ENCODE data around the gene RAB38. TPM values are rescaled to one million over a fixed set of nuclear protein-coding genes. Genes with fewer than 3 reads are reported as not detected.

RAB38 gene
- total RNA-seq, 1 experiment from 2014 or later = 13.3 TPM

DNA sequence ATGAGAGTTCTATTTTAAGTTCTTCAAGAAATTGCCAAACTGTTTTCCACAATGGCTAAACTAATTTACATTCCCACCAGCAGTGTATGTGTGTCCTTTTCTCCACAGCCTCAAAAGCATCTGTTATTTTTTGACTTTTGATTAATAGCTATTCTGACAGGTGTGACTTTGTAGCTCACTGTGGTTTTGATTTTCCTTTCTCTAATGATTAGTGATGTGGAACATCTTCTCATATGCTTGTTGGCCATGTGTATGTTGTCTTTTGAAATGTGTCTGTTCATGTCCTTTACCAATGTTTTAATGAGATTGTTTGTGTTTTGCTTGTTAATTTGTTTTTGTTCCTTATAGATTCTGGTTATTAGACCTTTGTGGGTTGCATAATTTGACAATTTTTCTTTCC, 18.0 kb upstream of the RAB38 start (continued):
- TF ChIP-seq TP53 (CRISPR knock-in tag; IDR thresholded peaks at IDR 0.05) (no peak), ATF6 (CRISPR knock-in tag; IDR thresholded peaks at IDR 0.05) (no peak), STAT6 (CRISPR knock-in tag; conservative IDR thresholded peaks at IDR 0.05; ENCODE audit: low read depth) (no peak), MYBL2 (CRISPR knock-in tag; IDR thresholded peaks at IDR 0.05) (no peak)

- no peak overlapping the region for H3K27ac Mint-ChIP-seq
- peaks cover 17% of the 10 kb centered on the region for H3K9me3 Mint-ChIP-seq
- ChIA-PET POLR2A (no interaction called here), CTCF (no interaction called here)
- no peak overlapping the region for H3K4me3 Mint-ChIP-seq
- H3K36me3 Mint-ChIP-seq = no peaks in the 10 kb centered on the region
- ATAC-seq = no peak
- TF ChIP-seq ELF4 (CRISPR knock-in tag; IDR thresholded peaks at IDR 0.05; ENCODE audit: low read depth) (no peak), E2F5 (CRISPR knock-in tag; IDR thresholded peaks at IDR 0.05) (no peak), NR3C1 (CRISPR knock-in tag; conservative IDR thresholded peaks at IDR 0.05; ENCODE audit: low read depth) (no peak), RELA (CRISPR knock-in tag; IDR thresholded peaks at IDR 0.05; ENCODE audit: borderline replicate concordance) (no peak), CREB1 (CRISPR knock-in tag; IDR thresholded peaks at IDR 0.05) (no peak), NFATC4 (CRISPR knock-in tag; IDR thresholded peaks at IDR 0.05) (no peak), ZNF263 (CRISPR knock-in tag; IDR thresholded peaks at IDR 0.05; ENCODE audit: low read depth) (no peak)
- TF ChIP-seq, protein P1, sequence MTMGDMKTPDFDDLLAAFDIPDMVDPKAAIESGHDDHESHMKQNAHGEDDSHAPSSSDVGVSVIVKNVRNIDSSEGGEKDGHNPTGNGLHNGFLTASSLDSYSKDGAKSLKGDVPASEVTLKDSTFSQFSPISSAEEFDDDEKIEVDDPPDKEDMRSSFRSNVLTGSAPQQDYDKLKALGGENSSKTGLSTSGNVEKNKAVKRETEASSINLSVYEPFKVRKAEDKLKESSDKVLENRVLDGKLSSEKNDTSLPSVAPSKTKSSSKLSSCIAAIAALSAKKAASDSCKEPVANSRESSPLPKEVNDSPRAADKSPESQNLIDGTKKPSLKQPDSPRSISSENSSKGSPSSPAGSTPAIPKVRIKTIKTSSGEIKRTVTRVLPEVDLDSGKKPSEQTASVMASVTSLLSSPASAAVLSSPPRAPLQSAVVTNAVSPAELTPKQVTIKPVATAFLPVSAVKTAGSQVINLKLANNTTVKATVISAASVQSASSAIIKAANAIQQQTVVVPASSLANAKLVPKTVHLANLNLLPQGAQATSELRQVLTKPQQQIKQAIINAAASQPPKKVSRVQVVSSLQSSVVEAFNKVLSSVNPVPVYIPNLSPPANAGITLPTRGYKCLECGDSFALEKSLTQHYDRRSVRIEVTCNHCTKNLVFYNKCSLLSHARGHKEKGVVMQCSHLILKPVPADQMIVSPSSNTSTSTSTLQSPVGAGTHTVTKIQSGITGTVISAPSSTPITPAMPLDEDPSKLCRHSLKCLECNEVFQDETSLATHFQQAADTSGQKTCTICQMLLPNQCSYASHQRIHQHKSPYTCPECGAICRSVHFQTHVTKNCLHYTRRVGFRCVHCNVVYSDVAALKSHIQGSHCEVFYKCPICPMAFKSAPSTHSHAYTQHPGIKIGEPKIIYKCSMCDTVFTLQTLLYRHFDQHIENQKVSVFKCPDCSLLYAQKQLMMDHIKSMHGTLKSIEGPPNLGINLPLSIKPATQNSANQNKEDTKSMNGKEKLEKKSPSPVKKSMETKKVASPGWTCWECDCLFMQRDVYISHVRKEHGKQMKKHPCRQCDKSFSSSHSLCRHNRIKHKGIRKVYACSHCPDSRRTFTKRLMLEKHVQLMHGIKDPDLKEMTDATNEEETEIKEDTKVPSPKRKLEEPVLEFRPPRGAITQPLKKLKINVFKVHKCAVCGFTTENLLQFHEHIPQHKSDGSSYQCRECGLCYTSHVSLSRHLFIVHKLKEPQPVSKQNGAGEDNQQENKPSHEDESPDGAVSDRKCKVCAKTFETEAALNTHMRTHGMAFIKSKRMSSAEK (CRISPR knock-in tag; IDR thresholded peaks at IDR 0.05; ENCODE audit: borderline replicate concordance) = no peak
- H3K27me3 Mint-ChIP-seq (ENCODE audit: low read depth) = no peaks in the 10 kb centered on the region
- no peak for DNase-seq (ENCODE audit: low spot score)
- no peaks in the 10 kb centered on the region for H3K4me1 Mint-ChIP-seq
These were observed 13.7 kb upstream of the RAB38 start for GRCh38 chr11:88188932-88189253.

- Mint-ChIP-seq H3K27me3 (ENCODE audit: low read depth) (no peaks in the 10 kb centered on the region), H3K27ac (no peak overlapping the region), H3K9me3 (peaks cover 17% of the 10 kb centered on the region), H3K4me1 (no peaks in the 10 kb centered on the region), H3K36me3 (no peaks in the 10 kb centered on the region), H3K4me3 (no peak overlapping the region)
- ChIA-PET CTCF (no interaction called here), POLR2A (no interaction called here)
- ATAC-seq (no peak), DNase-seq (ENCODE audit: low spot score) (no peak)
- no peak for TF ChIP-seq ZNF121 (CRISPR knock-in tag; IDR thresholded peaks at IDR 0.05)
- no peak for TF ChIP-seq ETV6 (CRISPR knock-in tag; IDR thresholded peaks at IDR 0.05)
- TF ChIP-seq MYBL2 (CRISPR knock-in tag; IDR thresholded peaks at IDR 0.05) = no peak
- no peak for TF ChIP-seq IRF2 (CRISPR knock-in tag; IDR thresholded peaks at IDR 0.05; ENCODE audit: borderline replicate concordance, low read depth)
- TF ChIP-seq ZNF138 (CRISPR knock-in tag; conservative IDR thresholded peaks at IDR 0.05) = no peak
- no peak for TF ChIP-seq NR3C1 (CRISPR knock-in tag; conservative IDR thresholded peaks at IDR 0.05; ENCODE audit: low read depth)
- TF ChIP-seq, protein P2, sequence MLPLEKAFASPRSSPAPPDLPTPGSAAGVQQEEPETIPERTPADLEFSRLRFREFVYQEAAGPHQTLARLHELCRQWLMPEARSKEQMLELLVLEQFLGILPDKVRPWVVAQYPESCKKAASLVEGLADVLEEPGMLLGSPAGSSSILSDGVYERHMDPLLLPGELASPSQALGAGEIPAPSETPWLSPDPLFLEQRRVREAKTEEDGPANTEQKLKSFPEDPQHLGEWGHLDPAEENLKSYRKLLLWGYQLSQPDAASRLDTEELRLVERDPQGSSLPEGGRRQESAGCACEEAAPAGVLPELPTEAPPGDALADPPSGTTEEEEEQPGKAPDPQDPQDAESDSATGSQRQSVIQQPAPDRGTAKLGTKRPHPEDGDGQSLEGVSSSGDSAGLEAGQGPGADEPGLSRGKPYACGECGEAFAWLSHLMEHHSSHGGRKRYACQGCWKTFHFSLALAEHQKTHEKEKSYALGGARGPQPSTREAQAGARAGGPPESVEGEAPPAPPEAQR (CRISPR knock-in tag; IDR thresholded peaks at IDR 0.05) = no peak
- TF ChIP-seq ELF4 (CRISPR knock-in tag; IDR thresholded peaks at IDR 0.05; ENCODE audit: low read depth) = no peak
- TF ChIP-seq GTF2I (CRISPR knock-in tag; conservative IDR thresholded peaks at IDR 0.05) = no peak
- no peak for TF ChIP-seq MAX (CRISPR knock-in tag; IDR thresholded peaks at IDR 0.05)
- no peak for TF ChIP-seq ZNF396 (CRISPR knock-in tag; IDR thresholded peaks at IDR 0.05; ENCODE audit: borderline replicate concordance)
These were observed 13.1 kb upstream of the RAB38 start for GRCh38 chr11:88188251-88188931.

All from WTC11 (cell line).